T-helper 1 cell treated with Interleukin-12 subunit alpha and Interleukin-12 subunit beta and Interleukin-4 antibody, amounts not matched to agents 30 ng/mL and 1 ng/mL, for 36 hours (primary cell): ENCODE results near the gene PSME1. TPM values are rescaled to one million over a fixed set of nuclear protein-coding genes. Genes with fewer than 3 reads are reported as not detected.

ENCODE experiments used
- intact Hi-C: fragments of 100-400 bp; cut with micrococcal nuclease; formaldehyde crosslinking; loops from one replicate; pipeline ENCODE4 v1.15.1; 2024
- total RNA-seq: library from RNA; stranded (reverse); gene quantifications from 2 replicates; pipeline ENCODE4 v1.2.3, GENCODE V29; 2022

Gene PSME1
- total RNA-seq: 545 and 567 TPM in 2 replicates

GRCh38 chr14:24135834-24136683, at the start of gene PSME1:
PSME1 (plus strand) TSS chr14:24136194; CDS start chr14:24136263, 69 bp downstream.
- intact Hi-C loops: loop anchor here (1.0 kb wide), 6 partner anchors 10 to 135 kb away; partner anchors contain the start of genes DCAF11, IPO4, IRF9 and NRL

DNA sequence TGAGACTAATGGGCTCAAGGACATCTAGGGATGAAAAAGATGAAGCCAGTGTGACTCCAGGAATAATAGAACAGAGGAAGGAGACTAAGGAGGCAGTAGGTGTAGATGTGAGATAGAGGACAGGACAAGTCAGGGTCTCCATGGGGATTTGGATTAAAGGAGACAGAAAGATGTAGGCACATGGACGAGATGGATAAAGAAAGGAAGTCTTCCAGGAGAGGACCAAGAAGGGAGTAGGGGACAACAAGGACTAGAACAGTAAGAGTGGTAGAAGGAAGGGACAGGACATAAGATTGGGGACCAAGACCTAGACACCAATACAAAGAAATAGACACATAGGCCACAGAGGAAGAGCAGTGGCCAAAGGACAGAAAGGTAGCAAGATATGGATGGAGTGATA, 49.0 kb upstream of the PSME1 start:
- intact Hi-C loops: no loop called here

GRCh38 chr14:24088095-24088494, 47.9 kb upstream of the PSME1 start:
- intact Hi-C loops: no loop called here

DNA sequence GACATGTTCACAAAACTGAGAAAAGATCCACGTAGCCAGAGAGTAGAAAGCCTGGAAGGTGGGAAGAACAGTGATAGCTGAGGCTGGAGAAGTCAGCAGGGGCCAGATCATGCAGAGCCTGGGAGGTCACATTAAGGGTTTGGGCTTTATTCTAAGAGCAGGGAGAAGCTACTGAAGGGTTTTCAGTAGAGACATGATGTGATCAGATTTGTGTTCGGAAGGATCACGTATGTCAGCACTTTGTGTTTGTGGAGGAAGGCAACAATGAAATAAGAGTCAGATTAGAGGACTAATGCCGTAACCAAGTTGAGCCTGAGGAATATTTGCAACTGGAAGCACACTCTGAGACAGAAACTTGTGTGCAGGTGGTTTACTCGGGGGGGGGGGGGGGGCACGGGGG, 46.1 kb upstream of the PSME1 start:
- intact Hi-C loops: loop anchor here (1.0 to 5.0 kb wide), 7 partner anchors 9 to 342 kb away; partner anchors contain the start of genes DHRS1, DHRS4L2 and NOP9

DNA sequence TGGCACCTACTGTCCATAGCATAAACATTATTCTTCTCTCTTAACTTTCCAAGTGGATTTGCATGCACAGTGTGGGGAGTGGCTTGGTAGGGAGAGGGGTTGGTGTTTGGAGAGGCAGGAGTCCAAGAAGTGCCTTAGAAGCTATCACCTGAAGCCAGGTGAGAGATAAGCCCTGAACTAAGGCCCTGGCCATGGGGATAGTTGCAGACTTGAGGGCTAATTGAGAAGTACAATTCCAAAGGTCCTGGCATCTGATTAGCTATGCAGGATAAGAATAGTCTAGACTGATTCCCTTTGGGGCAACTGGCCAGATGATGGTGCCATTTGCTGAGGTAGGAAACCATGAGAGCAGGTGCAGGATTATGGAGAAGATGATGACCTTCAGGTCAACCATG, 43.9 kb upstream of the PSME1 start:
- intact Hi-C loops: loop anchor here (5.0 kb wide), 3 partner anchors 105 to 340 kb away; partner anchors contain the start of genes DHRS1, DHRS4L2 and NOP9

GRCh38 chr14:24092505-24093206, 43.3 kb upstream of the PSME1 start:
- intact Hi-C loops: loop anchor here (5.0 kb wide), 3 partner anchors 105 to 340 kb away; partner anchors contain the start of genes DHRS1, DHRS4L2 and NOP9

DNA sequence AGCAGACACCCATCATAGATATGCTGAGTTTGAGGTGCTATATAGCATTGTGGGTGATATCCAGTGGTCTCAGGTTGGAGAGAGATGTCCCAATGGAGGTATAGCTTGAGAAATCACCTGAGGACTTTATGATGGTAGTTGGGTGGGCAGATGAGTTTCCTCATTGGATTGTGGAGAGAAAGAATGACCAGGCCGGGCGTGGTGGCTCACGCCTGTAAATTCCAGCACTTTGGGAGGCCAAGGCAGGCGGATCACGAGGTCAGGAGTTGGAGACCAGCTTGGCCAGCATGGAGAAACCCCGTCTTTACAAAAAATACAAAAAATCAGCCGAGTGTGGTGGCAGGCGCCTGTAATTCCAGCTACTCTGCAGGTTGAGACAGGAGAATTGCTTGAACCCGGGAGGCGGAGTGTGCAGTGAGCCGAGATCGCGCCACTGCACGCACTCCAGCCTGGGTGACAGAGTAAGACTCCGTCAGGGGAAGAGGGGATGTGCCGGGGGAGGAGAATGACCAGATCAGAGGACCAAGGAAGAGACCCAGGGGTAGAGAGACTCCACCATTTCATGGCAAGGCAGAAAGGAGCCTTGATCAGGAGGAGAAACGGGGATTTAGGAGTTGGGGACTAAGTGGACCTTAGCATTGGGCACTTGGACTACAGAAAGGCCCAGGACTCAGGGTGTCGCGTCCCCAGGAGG, 42.6 kb upstream of the PSME1 start:
- intact Hi-C loops: loop anchor here (5.0 kb wide), 3 partner anchors 106 to 339 kb away; partner anchors contain the start of genes DHRS1, DHRS4L2 and NOP9

DNA sequence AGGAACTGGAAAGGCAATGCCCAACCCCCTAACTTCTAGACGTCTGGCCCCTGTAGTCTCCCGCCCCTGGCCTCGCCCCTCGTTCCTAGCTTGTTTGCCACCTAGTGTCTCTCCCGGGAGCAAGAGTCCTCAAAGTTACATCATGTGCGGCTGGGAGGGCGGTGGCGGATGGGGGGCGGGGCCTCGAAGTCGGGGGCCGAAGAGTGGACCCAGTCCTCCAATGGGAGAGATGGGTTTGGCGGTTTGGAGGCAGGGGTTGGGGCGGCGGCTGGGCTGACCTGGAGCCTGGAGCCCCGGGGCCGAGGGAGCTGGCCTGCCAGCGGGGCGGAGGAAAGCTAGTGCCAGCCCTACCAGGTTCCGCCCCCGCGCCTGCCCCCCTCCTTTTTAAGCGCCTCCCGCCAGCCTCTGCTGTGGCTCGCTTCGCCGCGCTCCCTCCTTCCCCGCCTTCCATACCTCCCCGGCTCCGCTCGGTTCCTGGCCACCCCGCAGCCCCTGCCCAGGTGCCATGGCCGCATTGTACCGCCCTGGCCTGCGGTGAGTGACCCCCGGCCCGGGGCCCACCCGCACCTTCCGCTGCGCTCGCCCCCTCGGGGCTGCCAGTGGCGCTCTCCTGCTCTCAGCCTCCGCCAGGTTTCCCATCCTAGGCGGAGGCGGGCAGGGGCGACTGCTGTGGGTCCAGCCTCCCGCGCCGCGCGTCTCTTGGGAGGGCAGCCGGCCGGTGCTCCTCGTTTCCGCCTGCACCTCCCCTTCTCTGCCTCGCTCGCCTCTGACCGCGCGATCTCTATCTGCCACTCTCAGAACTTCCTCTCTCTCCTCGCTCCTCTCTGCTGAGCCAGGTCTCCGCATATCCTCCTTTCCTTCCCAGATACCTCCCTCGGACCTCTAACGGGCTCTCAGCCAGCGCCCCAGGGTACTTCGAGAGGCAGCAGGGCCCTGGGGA, 41.8 kb upstream of the PSME1 start, which contains the start of gene PCK2:
Gene PCK2, plus strand, starts transcription at position 411 of the 940 bp plus-strand sequence. Its CDS starts 95 bp downstream, at position 506.
- intact Hi-C loops: loop anchor here (1.0 to 5.0 kb wide), 13 partner anchors 13 to 338 kb away; partner anchors contain the start of genes CARMIL3, DCAF11, DHRS1 and DHRS4L2

- intact Hi-C loops: loop anchor here (1.0 to 5.0 kb wide), 13 partner anchors 13 to 337 kb away; partner anchors contain the start of genes CARMIL3, DCAF11, DHRS1 and DHRS4L2
These were observed 41.1 kb upstream of the PSME1 start for GRCh38 chr14:24094841-24095270.

DNA sequence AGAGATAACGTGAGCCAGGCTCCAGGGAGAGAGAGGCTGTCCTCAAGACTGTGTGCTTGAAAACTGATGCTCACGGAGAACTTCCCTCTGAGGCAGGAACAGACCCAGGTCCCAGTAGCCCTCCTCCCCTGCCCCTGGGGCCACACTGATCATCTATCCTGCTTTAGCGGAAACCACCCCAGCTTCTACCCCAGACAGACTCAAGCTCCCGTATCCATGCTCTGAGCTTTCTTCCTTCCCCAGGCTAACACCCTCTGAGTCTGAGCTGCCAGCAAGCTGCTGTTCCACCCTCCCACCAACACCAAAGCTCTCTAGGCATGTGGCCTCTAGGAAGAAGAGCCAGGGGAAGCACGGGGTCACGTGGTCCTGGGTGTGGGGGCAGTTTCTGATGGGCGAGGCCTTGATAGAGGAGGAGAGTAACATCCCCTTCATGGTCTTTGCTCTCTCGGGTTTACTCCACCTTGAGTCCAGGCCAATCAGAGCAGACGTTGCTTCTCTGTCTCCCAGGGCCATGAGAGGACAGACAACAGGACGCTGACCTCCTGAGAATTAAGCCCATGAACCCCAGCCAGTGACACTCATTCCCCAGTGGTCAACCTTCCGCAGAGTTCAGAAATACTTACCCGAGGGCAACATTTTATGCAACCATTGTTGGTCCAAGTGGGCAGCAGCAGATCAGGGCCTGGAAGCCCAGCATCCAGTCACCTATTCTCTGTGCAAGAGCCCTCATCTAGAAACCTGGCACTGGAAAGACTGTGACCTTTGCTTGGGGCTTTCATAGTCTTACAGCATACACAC, 40.5 kb upstream of the PSME1 start:
- intact Hi-C loops: no loop called here

DNA sequence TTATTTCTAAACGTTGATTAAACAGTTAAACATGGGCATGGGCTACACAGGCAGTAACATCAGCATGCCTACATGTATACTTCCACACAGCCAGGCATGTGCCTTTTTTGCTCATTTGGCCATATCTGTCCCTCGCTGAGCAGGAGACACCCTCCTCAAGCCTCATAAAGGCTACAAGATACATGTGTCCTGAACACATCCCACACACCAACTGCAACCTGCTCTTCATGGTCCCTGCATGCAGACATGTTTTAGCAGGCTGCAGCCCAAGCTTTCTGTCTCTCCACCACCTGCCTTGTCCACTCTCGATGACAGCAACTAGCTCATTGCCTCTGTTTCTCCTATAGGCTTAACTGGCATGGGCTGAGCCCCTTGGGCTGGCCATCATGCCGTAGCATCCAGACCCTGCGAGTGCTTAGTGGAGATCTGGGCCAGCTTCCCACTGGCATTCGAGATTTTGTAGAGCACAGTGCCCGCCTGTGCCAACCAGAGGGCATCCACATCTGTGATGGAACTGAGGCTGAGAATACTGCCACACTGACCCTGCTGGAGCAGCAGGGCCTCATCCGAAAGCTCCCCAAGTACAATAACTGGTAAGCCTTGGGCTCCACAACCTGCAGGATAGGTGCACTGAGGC, 39.3 kb upstream of the PSME1 start:
- intact Hi-C loops: no loop called here

DNA sequence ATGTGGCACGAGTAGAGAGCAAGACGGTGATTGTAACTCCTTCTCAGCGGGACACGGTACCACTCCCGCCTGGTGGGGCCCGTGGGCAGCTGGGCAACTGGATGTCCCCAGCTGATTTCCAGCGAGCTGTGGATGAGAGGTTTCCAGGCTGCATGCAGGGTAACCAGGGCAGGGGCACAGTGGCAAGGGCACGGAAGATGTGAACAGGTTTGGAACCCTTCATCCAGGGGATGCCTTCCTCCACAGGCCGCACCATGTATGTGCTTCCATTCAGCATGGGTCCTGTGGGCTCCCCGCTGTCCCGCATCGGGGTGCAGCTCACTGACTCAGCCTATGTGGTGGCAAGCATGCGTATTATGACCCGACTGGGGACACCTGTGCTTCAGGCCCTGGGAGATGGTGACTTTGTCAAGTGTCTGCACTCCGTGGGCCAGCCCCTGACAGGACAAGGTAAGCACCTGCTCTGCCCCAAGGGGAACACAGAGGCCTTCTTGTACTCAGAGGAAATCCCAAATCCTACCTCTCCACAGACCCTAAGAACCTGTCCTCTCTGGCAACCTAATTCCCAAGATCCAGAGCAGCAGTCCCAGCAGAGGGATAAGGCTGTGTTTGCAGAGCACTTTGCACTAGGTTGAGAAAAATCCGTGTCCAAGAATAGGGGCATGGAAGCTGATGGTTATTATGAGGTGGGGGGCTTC, 37.6 kb upstream of the PSME1 start:
- intact Hi-C loops: no loop called here

- intact Hi-C loops: no loop called here
These were observed 36.8 kb upstream of the PSME1 start for GRCh38 chr14:24098927-24099813.

DNA sequence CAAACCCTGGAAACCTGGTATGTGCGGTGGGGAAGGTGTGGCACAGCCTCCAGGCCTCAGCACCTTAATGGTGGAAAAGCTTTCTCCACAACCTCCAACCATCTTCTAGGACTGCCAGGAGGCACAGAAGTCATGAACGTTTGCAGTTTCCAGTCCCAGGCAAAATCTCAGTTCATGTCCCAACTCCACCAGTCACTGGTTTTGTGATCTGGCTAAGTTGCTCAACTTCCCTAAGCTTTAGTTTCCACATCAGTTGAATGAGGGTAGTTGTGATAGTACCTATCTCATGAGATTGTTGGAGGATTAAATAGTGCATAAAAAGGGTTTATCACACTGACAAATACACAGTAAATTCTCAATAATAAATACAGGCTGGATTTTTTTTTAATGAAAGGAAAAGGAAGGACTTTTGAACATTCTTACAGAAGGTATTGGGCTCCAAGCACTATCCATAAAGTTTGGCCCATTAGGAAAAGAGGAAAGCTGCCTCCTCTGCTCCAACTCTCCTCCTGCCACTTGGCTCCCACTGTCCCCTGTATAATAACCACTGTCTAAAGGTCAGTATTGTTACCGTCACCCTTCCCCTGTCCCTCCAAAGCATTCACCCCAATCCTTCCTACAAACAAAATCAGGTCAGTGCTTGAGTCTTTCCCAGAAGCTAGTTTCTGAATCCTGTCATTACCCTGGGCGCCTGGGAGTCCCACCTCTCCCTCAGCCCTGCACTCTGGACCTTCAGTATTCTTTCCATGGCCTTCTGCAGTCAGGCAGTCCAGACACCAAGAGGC, 35.6 kb upstream of the PSME1 start:
- intact Hi-C loops: no loop called here

DNA sequence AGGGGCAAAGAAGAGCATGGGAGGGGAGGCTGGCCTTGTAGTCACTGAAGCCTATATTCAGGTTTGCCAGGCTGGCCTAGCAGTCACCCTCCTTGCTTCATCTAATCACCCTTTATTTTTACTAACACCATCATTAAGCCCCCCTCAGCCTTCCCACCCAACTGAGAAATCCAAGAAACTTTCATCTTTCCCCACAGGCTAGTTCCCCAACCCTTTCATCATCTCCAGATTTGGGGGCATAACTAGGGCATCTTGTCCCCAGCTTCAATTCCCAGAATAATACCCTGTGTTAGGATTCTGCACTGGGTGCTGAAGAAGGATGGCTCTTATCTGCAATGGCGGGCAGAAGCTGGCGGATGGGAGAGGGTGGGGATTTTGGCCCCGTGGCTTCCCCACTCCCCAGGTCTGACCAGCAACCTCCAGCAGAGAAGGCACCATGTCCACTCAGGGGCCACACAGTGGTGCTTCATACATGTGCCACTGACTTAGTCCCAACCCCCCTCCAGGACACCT, 35.0 kb upstream of the PSME1 start:
- intact Hi-C loops: no loop called here
